Left lung (tissue), 10 donors: ENCODE measurements around the gene EHD4. TPM values are rescaled to one million over a fixed set of nuclear protein-coding genes. Genes with fewer than 3 reads are reported as not detected.

Source experiments
- ATAC-seq: fragments of 200-7000 bp; cut with Tn5 transposase; one replicate; pipeline ENCODE4 v1.9.1; 2020; ENCODE audit warnings: moderate library complexity
- DNase-seq, 4 donors: peaks; one replicate each; pipeline ENCODE4 v3.0.0-alpha.2; 2013 to 2020
- H3K27ac ChIP-seq, 2 donors: fragments of 200-600 bp; sonication (generic) in 1 of 2; one replicate each; pipeline versions ENCODE4 v1.5.0 to v1.8.0; 2020 to 2021
- H3K27me3 ChIP-seq, 2 donors: fragments of 200-600 bp; sonication (generic) in 1 of 2; one replicate each; pipeline versions ENCODE4 v1.5.0 to v1.8.0; 2020 to 2021
- H3K36me3 ChIP-seq, 2 donors: fragments of 200-600 bp; sonication (generic) in 1 of 2; one replicate each; pipeline versions ENCODE4 v1.5.0 to v1.8.0; 2020 to 2021
- H3K4me1 ChIP-seq, 2 donors: fragments of 200-600 bp; one replicate each; pipeline ENCODE4 v1.8.0; 2021
- H3K4me3 ChIP-seq, 2 donors: fragments of 200-600 bp; sonication (generic) in 1 of 2; one replicate each; pipeline versions ENCODE4 v1.5.0 to v1.8.0; 2020 to 2021; ENCODE audit warnings: mild to moderate bottlenecking in 1 of 2
- H3K9me3 ChIP-seq, 2 donors: fragments of 200-600 bp; sonication (generic) in 1 of 2; one replicate each; pipeline versions ENCODE4 v1.5.0 to v1.8.0; 2020 to 2021
- CTCF ChIP-seq, 2 donors: fragments of 200-600 bp; sonication (generic) in 1 of 2; IDR thresholded peaks; one replicate each; pipeline versions ENCODE4 v1.5.0 to v1.8.0; 2021; ENCODE audit warnings: antibody characterized with exemption in 2 of 2
- intact Hi-C, 2 donors: fragments of 100-400 bp; cut with DNase I; formaldehyde crosslinking; loops; one replicate each; pipeline versions ENCODE4 v1.11.2 to v1.14.2; 2022
- polyA plus RNA-seq, 6 donors: library from polyadenylated mRNA; unstranded; fragments of 120-200 nt; gene quantifications; one replicate each; pipeline ENCODE4 v1.2.1, GENCODE V29; 2013; ENCODE audit not compliant: insufficient read length in 6 of 6
- total RNA-seq, 2 donors: library from RNA; stranded (reverse); fragmentation: NEBNext Ultra II Directional; extraction: Animal tissue kit (Norgen Biotek cat#: 25700); gene quantifications; one replicate each; pipeline ENCODE4 v1.2.1, GENCODE V29; 2021
- donor health status: DM: no; HTN: yes; CAD: no.
- donor health status: DM: no; HTN: no; CAD: no.

Gene EHD4
- total and polyA plus RNA-seq, 8 donors, result 11.7 to 32.6 (median 13.1) TPM

GRCh38 chr15:41895957-41896356 is 76.4 kb downstream of the EHD4 start:
- no peak for TF ChIP-seq CTCF (IDR thresholded peaks at IDR 0.05)
- peak overlapping the region in 1 of 2 donors; percentile 79 for H3K27ac ChIP-seq
- DNase-seq (no peak), ATAC-seq (no peak)
- no peak overlapping the region for H3K4me3 ChIP-seq
- H3K27me3 ChIP-seq, result no peaks in the 10 kb centered on the region
- peaks cover 0 to 40% of the 10 kb centered on the region in 2 donors for H3K36me3 ChIP-seq
- H3K4me1 ChIP-seq, result peaks cover 13 to 28% of the 10 kb centered on the region in 2 donors
- H3K9me3 ChIP-seq, result no peaks in the 10 kb centered on the region
- intact Hi-C loops, result no loop called here

GRCh38 chr15:41895491-41895890 is 76.9 kb downstream of the EHD4 start:
- intact Hi-C loops, result no loop called here
- Histone ChIP-seq H3K9me3 (no peaks in the 10 kb centered on the region), H3K27ac (peak overlapping the region in 1 of 2 donors; percentile 79), H3K27me3 (no peaks in the 10 kb centered on the region), H3K36me3 (peaks cover 0 to 36% of the 10 kb centered on the region in 2 donors), H3K4me3 (no peak overlapping the region), H3K4me1 (peaks cover 13 to 28% of the 10 kb centered on the region in 2 donors)
- ATAC-seq (no peak), DNase-seq (no peak)
- TF ChIP-seq CTCF (IDR thresholded peaks at IDR 0.05), result no peak

GRCh38 chr15:41894791-41895463 is 77.4 kb downstream of the EHD4 start:
- intact Hi-C loops, result no loop called here
- TF ChIP-seq CTCF (IDR thresholded peaks at IDR 0.05), result no peak
- ATAC-seq, result peak; percentile 87
- no peak overlapping the region for H3K4me3 ChIP-seq
- no peaks in the 10 kb centered on the region for H3K27me3 ChIP-seq
- no peaks in the 10 kb centered on the region for H3K9me3 ChIP-seq
- peak overlapping the region; percentile 67 to 79 for H3K27ac ChIP-seq
- H3K36me3 ChIP-seq, result peaks cover 0 to 30% of the 10 kb centered on the region in 2 donors
- H3K4me1 ChIP-seq, result peaks cover 13 to 28% of the 10 kb centered on the region in 2 donors
- peak in 3 of 4 donors; percentile 57 to 92 (median 83) for DNase-seq

- intact Hi-C loops, result no loop called here
- ATAC-seq (no peak), DNase-seq (no peak)
- no peak for TF ChIP-seq CTCF (IDR thresholded peaks at IDR 0.05)
- Histone ChIP-seq H3K36me3 (peaks cover 0 to 24% of the 10 kb centered on the region in 2 donors), H3K27ac (peak overlapping the region; percentile 67 to 79), H3K9me3 (no peaks in the 10 kb centered on the region), H3K4me3 (no peak overlapping the region), H3K27me3 (no peaks in the 10 kb centered on the region), H3K4me1 (peaks cover 13 to 28% of the 10 kb centered on the region in 2 donors)
Observed at GRCh38 chr15:41894251-41894790, 78.0 kb downstream of the EHD4 start.

- TF ChIP-seq CTCF (IDR thresholded peaks at IDR 0.05), result no peak
- no peak for ATAC-seq
- no peaks in the 10 kb centered on the region for H3K27me3 ChIP-seq
- intact Hi-C loops, result no loop called here
- H3K4me3 ChIP-seq, result no peak within 1 kb of the TSS
- H3K27ac ChIP-seq, result peak within 1 kb of the TSS; percentile 67 to 79
- DNase-seq, result no peak
- H3K4me1 ChIP-seq, result peaks cover 13 to 31% of the 10 kb centered on the region in 2 donors
- peaks cover 0 to 17% of the 10 kb centered on the region in 2 donors for H3K36me3 ChIP-seq
- no peaks in the 10 kb centered on the region for H3K9me3 ChIP-seq
Observed at GRCh38 chr15:41893422-41894250, 78.7 kb downstream of the EHD4 start, which contains the start of gene SPTBN5. TSS of gene SPTBN5 (minus strand) at chr15:41894053. CDS start at chr15:41893497, 556 bp downstream.
